ENCODE measurements around the gene ADCY7.
"Not testable (repeated sequence)": the region's sequence is repeated elsewhere in the genome, so short reads cannot be mapped to it uniquely, and the experiment has no call there.

ADCY7 gene

GRCh38 chr16:50316102-50316847 lies 49.9 kb downstream of the ADCY7 start:
- DNase-seq, result no peak

GRCh38 chr16:50316848-50317630 lies 50.7 kb downstream of the ADCY7 start:
- DNase-seq, result no peak

GRCh38 chr16:50318796-50319578 lies 52.6 kb downstream of the ADCY7 start:
- DNase-seq, result no peak

- no peak for DNase-seq
Measured at GRCh38 chr16:50320310-50320709, 54.0 kb downstream of the ADCY7 start.

GRCh38 chr16:50322333-50322732 lies 56.0 kb downstream of the ADCY7 start:
- no peak for DNase-seq

GRCh38 chr16:50323335-50324011 lies 57.1 kb downstream of the ADCY7 start:
- DNase-seq, result no peak

- no peak for DNase-seq
Measured at GRCh38 chr16:50324345-50324744, 58.0 kb downstream of the ADCY7 start.

- no peak for DNase-seq
Measured at GRCh38 chr16:50326264-50326663, 59.9 kb downstream of the ADCY7 start.

- DNase-seq, result peak in 2 of 4 experiments; percentile 14 to 35
Measured at GRCh38 chr16:50326835-50327465, 60.6 kb downstream of the ADCY7 start.

- no peak for DNase-seq
Measured at GRCh38 chr16:50329446-50330189, 63.3 kb downstream of the ADCY7 start.

- DNase-seq, result no peak
Measured at GRCh38 chr16:50331570-50331969, 65.2 kb downstream of the ADCY7 start.

GRCh38 chr16:50332599-50332998 lies 66.2 kb downstream of the ADCY7 start:
- DNase-seq, result no peak

- DNase-seq, result no peak
Measured at GRCh38 chr16:50334106-50334975, 68.0 kb downstream of the ADCY7 start.

- DNase-seq, result peak in 2 of 4 experiments; percentile 7 to 38
Measured at GRCh38 chr16:50335196-50335958, 69.0 kb downstream of the ADCY7 start.

- DNase-seq, result no peak
Measured at GRCh38 chr16:50336884-50337283, 70.5 kb downstream of the ADCY7 start.

- DNase-seq, result no peak
Measured at GRCh38 chr16:50338371-50339231, 72.2 kb downstream of the ADCY7 start.

GRCh38 chr16:50340578-50340977 lies 74.2 kb downstream of the ADCY7 start:
- DNase-seq, result no peak

GRCh38 chr16:50343566-50343965 lies 77.2 kb downstream of the ADCY7 start:
- DNase-seq, result not testable (repeated sequence)

GRCh38 chr16:50345210-50345609 lies 78.9 kb downstream of the ADCY7 start:
- not testable (repeated sequence) for DNase-seq

All from activated naive CD4-positive, alpha-beta T cell (primary cell).